PC-9 (cell line): ENCODE measurements around the gene ZIC4. TPM values are rescaled to one million over a fixed set of nuclear protein-coding genes. Genes with fewer than 3 reads are reported as not detected.

Experiments
- BruUV-seq: library from RNA; stranded (reverse); fragments of 400-500 nt; replicated peaks from 2 replicates; lab custom pipeline; 2021; lab: Mats Ljungman, UMichigan
- CTCF ChIA-PET: fragments of 300-600 bp; sonication (Branson Sonifier 250); formaldehyde crosslinking; loops from one replicate; lab custom pipeline; 2022; ENCODE audit warnings: antibody characterized with exemption; lab: Charles Lee
- POLR2A ChIA-PET: fragments of 300-600 bp; sonication (Branson Sonifier 250); formaldehyde crosslinking; loops from one replicate; lab custom pipeline; 2022; ENCODE audit warnings: antibody characterized with exemption; ENCODE audit not compliant: unreplicated experiment; lab: Charles Lee
- DNase-seq, 2 experiments: peaks; one replicate each; pipeline versions ENCODE4 v3.0.0 to v3.0.0-alpha.2; 2015 to 2022; ENCODE audit warnings: mixed read lengths in 1 of 2
- H2AFZ ChIP-seq: fragments of 200-600 bp; sonication (generic); 2 replicates; pipeline ENCODE4 v1.8.1; 2017; ENCODE audit warnings: antibody characterized with exemption
- H3F3A ChIP-seq: fragments of 200-600 bp; sonication (generic); 2 replicates; pipeline ENCODE4 v1.8.1; 2017; ENCODE audit warnings: antibody characterized with exemption, mild to moderate bottlenecking, low read depth; ENCODE audit not compliant: insufficient read depth
- H3K27ac ChIP-seq: fragments of 200-600 bp; sonication (generic); 2 replicates; pipeline ENCODE4 v1.6.1; 2016; ENCODE audit warnings: mixed run types
- H3K27me3 ChIP-seq: fragments of 200-600 bp; sonication (generic); 2 replicates; pipeline ENCODE4 v1.6.1; 2016; ENCODE audit warnings: low read depth, mixed run types; ENCODE audit not compliant: insufficient read depth
- H3K36me3 ChIP-seq: fragments of 200-600 bp; sonication (generic); 2 replicates; pipeline ENCODE4 v1.6.1; 2016; ENCODE audit warnings: low read depth, mixed run types
- H3K4me1 ChIP-seq: fragments of 200-600 bp; sonication (generic); replicated peaks from 2 replicates; pipeline ENCODE4 v1.6.1; 2016; ENCODE audit warnings: mixed run types; ENCODE audit not compliant: insufficient read depth
- H3K4me2 ChIP-seq: fragments of 200-600 bp; sonication (generic); 2 replicates; pipeline ENCODE4 v1.6.1; 2017; ENCODE audit warnings: mixed run types
- H3K4me3 ChIP-seq: fragments of 200-600 bp; sonication (generic); 2 replicates; pipeline ENCODE4 v1.6.1; 2016; ENCODE audit warnings: mixed run types
- H3K79me2 ChIP-seq: fragments of 200-600 bp; sonication (generic); 2 replicates; pipeline ENCODE4 v1.6.1; 2017; ENCODE audit warnings: low read depth, mixed run types
- H3K9me2 ChIP-seq: fragments of 200-600 bp; sonication (generic); 2 replicates; pipeline ENCODE4 v1.8.1; 2017; ENCODE audit warnings: mild to moderate bottlenecking; ENCODE audit not compliant: insufficient read depth
- H3K9me3 ChIP-seq: fragments of 200-600 bp; sonication (generic); 2 replicates; pipeline ENCODE4 v1.8.1; 2016; ENCODE audit warnings: low read depth; ENCODE audit not compliant: insufficient read depth
- H4K20me1 ChIP-seq: fragments of 200-600 bp; sonication (generic); 2 replicates; pipeline ENCODE4 v1.8.1; 2017; ENCODE audit not compliant: insufficient read depth
- CTCF ChIP-seq: fragments of 200-600 bp; sonication (generic); conservative IDR thresholded peaks from 2 replicates; pipeline ENCODE4 v1.6.1; 2017; ENCODE audit warnings: mixed run types, antibody characterized with exemption, mild to moderate bottlenecking, moderate library complexity
- EZH2 ChIP-seq: fragments of 200-600 bp; sonication (generic); IDR thresholded peaks from 2 replicates; pipeline ENCODE4 v1.8.0; 2017; ENCODE audit warnings: antibody characterized with exemption, low read depth
- intact Hi-C: fragments of 100-400 bp; cut with micrococcal nuclease; formaldehyde crosslinking; loops from one replicate; pipeline ENCODE4 v1.10.0; 2022; ENCODE audit not compliant: unreplicated experiment
- total RNA-seq: library from RNA; stranded (reverse); gene quantifications from 2 replicates; pipeline ENCODE4 v1.2.3, GENCODE V29; 2021

Gene ZIC4
- total RNA-seq, 1 experiment from 2014 or later = not detected

- Histone ChIP-seq H4K20me1 (no peaks in the 10 kb centered on the region), H3K36me3 (no peaks in the 10 kb centered on the region), H3K27me3 (no peaks in the 10 kb centered on the region), H3K9me2 (no peaks in the 10 kb centered on the region), H3F3A (no peaks in the 10 kb centered on the region), H3K27ac (no peak overlapping the region), H3K4me1 (no peaks in the 10 kb centered on the region), H3K4me2 (no peak overlapping the region), H3K79me2 (no peaks in the 10 kb centered on the region), H3K9me3 (no peaks in the 10 kb centered on the region), H3K4me3 (no peak overlapping the region), H2AFZ (no peak overlapping the region)
- TF ChIP-seq EZH2 (no peak), CTCF (no peak)
- BruUV-seq = no TSS peak
- ChIA-PET POLR2A (no interaction called here), CTCF (no interaction called here)
- DNase-seq = no peak
- intact Hi-C loops = no loop called here
Measured at GRCh38 chr3:147424581-147425387, 18.4 kb upstream of the ZIC4 start.

- ChIA-PET POLR2A (no interaction called here), CTCF (no interaction called here)
- Histone ChIP-seq H4K20me1 (no peaks in the 10 kb centered on the region), H3K36me3 (no peaks in the 10 kb centered on the region), H3F3A (no peaks in the 10 kb centered on the region), H3K9me2 (no peaks in the 10 kb centered on the region), H3K4me1 (no peaks in the 10 kb centered on the region), H3K27ac (no peak overlapping the region), H3K27me3 (no peaks in the 10 kb centered on the region), H3K9me3 (no peaks in the 10 kb centered on the region), H3K4me3 (no peak overlapping the region), H2AFZ (no peak overlapping the region), H3K79me2 (no peaks in the 10 kb centered on the region), H3K4me2 (no peak overlapping the region)
- intact Hi-C loops = no loop called here
- no TSS peak for BruUV-seq
- TF ChIP-seq EZH2 = no peak
- no peak for TF ChIP-seq CTCF
- no peak for DNase-seq
Measured at GRCh38 chr3:147423798-147424580, 17.6 kb upstream of the ZIC4 start.

GRCh38 chr3:147423537-147423797 lies 17.1 kb upstream of the ZIC4 start:
- Histone ChIP-seq H3K4me3 (no peak overlapping the region), H3K9me2 (no peaks in the 10 kb centered on the region), H3K4me1 (no peaks in the 10 kb centered on the region), H3K36me3 (no peaks in the 10 kb centered on the region), H3K9me3 (no peaks in the 10 kb centered on the region), H3K27ac (no peak overlapping the region), H3K4me2 (no peak overlapping the region), H4K20me1 (no peaks in the 10 kb centered on the region), H3K27me3 (no peaks in the 10 kb centered on the region), H2AFZ (no peak overlapping the region), H3F3A (no peaks in the 10 kb centered on the region), H3K79me2 (no peaks in the 10 kb centered on the region)
- CTCF ChIA-PET = no interaction called here
- POLR2A ChIA-PET = no interaction called here
- no peak for DNase-seq
- no TSS peak for BruUV-seq
- intact Hi-C loops = no loop called here
- TF ChIP-seq EZH2 = no peak
- no peak for TF ChIP-seq CTCF
